Nephron progenitor cell (in vitro differentiated cells): ENCODE results near the gene SEPTIN10.
"Not testable (repeated sequence)": the region's sequence is repeated elsewhere in the genome, so short reads cannot be mapped to it uniquely, and the experiment has no call there.

ENCODE experiments used
- DNase-seq: peaks from one replicate; pipeline ENCODE4 v3.0.0; 2021
- H3K27ac Mint-ChIP-seq: 2 replicates; pipeline ENCODE4 v1.8.0; 2021; ENCODE audit warnings: mild to moderate bottlenecking, moderate library complexity, mixed read lengths
- H3K27me3 Mint-ChIP-seq: 2 replicates; pipeline ENCODE4 v1.8.0; 2021; ENCODE audit warnings: mild to moderate bottlenecking, low read depth, mixed read lengths; ENCODE audit not compliant: poor library complexity
- H3K36me3 Mint-ChIP-seq: 2 replicates; pipeline ENCODE4 v1.8.0; 2021; ENCODE audit warnings: low read depth, mixed read lengths
- H3K4me1 Mint-ChIP-seq: 2 replicates; pipeline ENCODE4 v1.8.0; 2021; ENCODE audit warnings: mixed read lengths
- H3K4me3 Mint-ChIP-seq: 2 replicates; pipeline ENCODE4 v1.8.0; 2021; ENCODE audit warnings: mild to moderate bottlenecking, moderate library complexity, mixed read lengths
- H3K9me3 Mint-ChIP-seq: 2 replicates; pipeline ENCODE4 v1.8.0; 2021; ENCODE audit warnings: mild to moderate bottlenecking, moderate library complexity, mixed read lengths
- TF ChIP-seq, protein P1 (sequence below): fragments of 200-600 bp; sonication (generic); IDR thresholded peaks from 2 replicates; pipeline ENCODE4 v1.5.0; 2021; ENCODE audit warnings: antibody characterized with exemption

The SEPTIN10 gene

GRCh38 chr2:109645412-109646184 lies 31.8 kb upstream of the SEPTIN10 start:
- Mint-ChIP-seq H3K9me3 (no peaks in the 10 kb centered on the region), H3K27me3 (peaks cover 9% of the 10 kb centered on the region), H3K36me3 (no peaks in the 10 kb centered on the region), H3K4me1 (peaks cover 36% of the 10 kb centered on the region), H3K27ac (no peak overlapping the region), H3K4me3 (no peak overlapping the region)
- DNase-seq, result no peak
- TF ChIP-seq, protein P1, sequence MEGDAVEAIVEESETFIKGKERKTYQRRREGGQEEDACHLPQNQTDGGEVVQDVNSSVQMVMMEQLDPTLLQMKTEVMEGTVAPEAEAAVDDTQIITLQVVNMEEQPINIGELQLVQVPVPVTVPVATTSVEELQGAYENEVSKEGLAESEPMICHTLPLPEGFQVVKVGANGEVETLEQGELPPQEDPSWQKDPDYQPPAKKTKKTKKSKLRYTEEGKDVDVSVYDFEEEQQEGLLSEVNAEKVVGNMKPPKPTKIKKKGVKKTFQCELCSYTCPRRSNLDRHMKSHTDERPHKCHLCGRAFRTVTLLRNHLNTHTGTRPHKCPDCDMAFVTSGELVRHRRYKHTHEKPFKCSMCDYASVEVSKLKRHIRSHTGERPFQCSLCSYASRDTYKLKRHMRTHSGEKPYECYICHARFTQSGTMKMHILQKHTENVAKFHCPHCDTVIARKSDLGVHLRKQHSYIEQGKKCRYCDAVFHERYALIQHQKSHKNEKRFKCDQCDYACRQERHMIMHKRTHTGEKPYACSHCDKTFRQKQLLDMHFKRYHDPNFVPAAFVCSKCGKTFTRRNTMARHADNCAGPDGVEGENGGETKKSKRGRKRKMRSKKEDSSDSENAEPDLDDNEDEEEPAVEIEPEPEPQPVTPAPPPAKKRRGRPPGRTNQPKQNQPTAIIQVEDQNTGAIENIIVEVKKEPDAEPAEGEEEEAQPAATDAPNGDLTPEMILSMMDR, result no peak

DNA sequence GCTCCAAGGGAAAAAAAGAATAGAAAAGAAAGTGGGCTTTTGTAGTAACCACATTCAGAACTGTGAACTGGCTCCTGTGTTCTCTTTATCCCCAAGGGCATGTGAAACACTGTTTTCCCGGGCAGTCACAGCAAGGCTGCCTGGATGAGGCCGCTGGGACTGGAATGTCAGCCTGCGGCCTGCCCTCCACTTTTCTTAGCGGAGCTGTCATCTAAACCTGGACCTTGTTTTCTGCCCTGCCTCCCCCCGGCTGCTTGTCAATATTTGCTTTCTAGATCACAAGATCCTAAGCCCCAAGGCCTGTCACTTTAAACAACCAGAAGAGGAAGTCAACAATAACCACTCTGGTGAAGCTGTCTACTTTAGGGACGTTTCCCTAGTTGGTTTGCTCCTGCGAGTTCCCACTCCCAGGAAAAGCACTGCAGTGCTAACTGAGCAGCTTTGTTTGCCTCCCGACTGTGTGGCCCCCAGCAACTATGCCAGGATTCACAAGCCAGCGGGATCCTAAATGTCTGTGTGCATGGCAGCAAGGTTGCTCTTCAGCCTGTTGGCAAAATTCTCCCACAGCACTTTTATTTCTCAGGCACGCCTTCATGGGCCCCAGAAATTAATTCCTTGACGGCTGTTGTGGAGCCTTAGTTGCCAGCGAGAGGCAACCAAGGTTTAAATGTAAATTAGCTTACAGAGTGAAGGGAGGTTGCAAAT lies 31.0 kb upstream of the SEPTIN10 start:
- Mint-ChIP-seq H3K4me3 (peak overlapping the region; percentile 36), H3K9me3 (no peaks in the 10 kb centered on the region), H3K27ac (peak overlapping the region; percentile 58), H3K4me1 (peaks cover 36% of the 10 kb centered on the region), H3K27me3 (peaks cover 13% of the 10 kb centered on the region), H3K36me3 (no peaks in the 10 kb centered on the region)
- TF ChIP-seq, protein P1, result no peak
- DNase-seq, result peak; percentile 39

DNA sequence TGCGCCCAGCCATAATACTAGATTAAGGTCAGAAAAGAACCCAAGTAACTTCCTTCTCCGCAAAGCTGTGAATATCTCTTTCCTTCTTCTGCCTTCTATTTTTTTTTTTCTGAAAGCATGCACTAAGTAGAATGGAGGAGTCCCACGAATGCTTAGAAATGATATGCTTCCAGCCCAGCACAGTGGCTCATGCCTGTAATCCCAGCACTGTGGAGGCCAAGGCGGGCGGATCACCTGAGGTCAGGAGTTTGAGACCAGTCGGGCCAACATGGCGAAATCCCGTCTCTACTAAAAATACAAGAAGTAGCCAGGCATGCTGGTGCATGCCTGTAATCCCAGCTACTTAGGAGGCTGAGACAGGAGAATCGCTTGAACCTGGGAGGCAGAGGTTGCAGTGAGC lies 26.2 kb upstream of the SEPTIN10 start:
- H3K9me3 Mint-ChIP-seq, H3K4me3 Mint-ChIP-seq: not testable (repeated sequence)
- H3K27me3 Mint-ChIP-seq, result peaks cover 21% of the 10 kb centered on the region

GRCh38 chr2:109638795-109639194 lies 25.0 kb upstream of the SEPTIN10 start:
- no peak for DNase-seq
- Mint-ChIP-seq H3K36me3 (no peaks in the 10 kb centered on the region), H3K4me3 (no peak overlapping the region), H3K4me1 (peaks cover 14% of the 10 kb centered on the region), H3K27me3 (peaks cover 21% of the 10 kb centered on the region), H3K9me3 (no peaks in the 10 kb centered on the region), H3K27ac (no peak overlapping the region)
- TF ChIP-seq, protein P1, result no peak

More for the DNA sequence above, 26.2 kb upstream of the SEPTIN10 start:
- DNase-seq, H3K27ac Mint-ChIP-seq, H3K36me3 Mint-ChIP-seq: not testable (repeated sequence)
- peaks cover 24% of the 10 kb centered on the region for H3K4me1 Mint-ChIP-seq

DNA sequence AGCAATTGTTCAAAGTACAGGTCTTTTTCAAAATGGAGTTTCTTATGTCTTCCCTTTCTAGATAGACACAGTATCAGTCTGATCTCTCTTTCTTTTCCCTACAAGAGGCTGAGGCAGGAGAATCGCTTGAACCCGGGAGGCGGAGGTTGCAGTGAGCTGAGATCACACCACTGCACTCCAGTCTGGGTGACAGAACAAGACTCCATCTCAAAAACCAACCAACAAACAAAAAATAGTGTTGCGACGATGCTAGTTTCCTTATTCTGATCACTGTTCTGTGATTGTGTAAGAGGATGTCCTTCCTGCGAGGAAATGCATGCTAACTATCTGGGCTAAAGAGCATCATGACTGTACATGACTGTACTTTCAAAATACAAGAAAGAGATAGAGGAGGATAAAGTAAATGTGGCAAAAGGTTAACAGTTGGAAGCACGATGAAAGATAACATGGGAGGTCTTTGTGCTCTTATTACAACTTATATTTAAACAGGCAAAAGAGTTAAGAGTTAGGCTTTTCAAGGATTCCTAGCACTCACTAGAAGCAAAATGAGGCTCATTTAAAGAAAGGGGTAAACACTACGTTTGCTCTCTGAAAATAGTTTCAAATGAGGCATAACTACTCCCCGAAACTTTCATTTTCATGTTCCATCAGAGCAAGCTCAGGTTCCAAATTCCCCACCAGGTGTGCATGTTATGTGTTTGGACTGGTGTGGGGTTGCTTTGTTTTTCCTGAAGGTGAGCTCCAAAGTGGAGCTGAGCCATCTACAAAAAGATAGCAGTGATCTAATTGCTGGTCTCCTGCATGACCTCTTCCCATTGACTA lies 24.2 kb upstream of the SEPTIN10 start:
- H3K9me3 Mint-ChIP-seq, result no peaks in the 10 kb centered on the region
- TF ChIP-seq, protein P1, result no peak
- no peak overlapping the region for H3K27ac Mint-ChIP-seq
- peaks cover 10% of the 10 kb centered on the region for H3K4me1 Mint-ChIP-seq
- peaks cover 21% of the 10 kb centered on the region for H3K27me3 Mint-ChIP-seq
- no peak overlapping the region for H3K4me3 Mint-ChIP-seq
- DNase-seq, result no peak
- H3K36me3 Mint-ChIP-seq, result no peaks in the 10 kb centered on the region

GRCh38 chr2:109636317-109636716 lies 22.6 kb upstream of the SEPTIN10 start:
- Mint-ChIP-seq H3K27me3 (peaks cover 19% of the 10 kb centered on the region), H3K4me3 (no peak overlapping the region), H3K27ac (no peak overlapping the region), H3K36me3 (no peaks in the 10 kb centered on the region), H3K4me1 (peaks cover 10% of the 10 kb centered on the region), H3K9me3 (no peaks in the 10 kb centered on the region)
- DNase-seq, result no peak
- TF ChIP-seq, protein P1, result no peak
